Sigmoid colon (tissue), 7 donors: ENCODE data around the gene OR6B1. TPM values are rescaled to one million over a fixed set of nuclear protein-coding genes. Genes with fewer than 3 reads are reported as not detected.
"Not testable (repeated sequence)": the region's sequence is repeated elsewhere in the genome, so short reads cannot be mapped to it uniquely, and the experiment has no call there.

Experiments used
- DNase-seq: peaks from one replicate; pipeline ENCODE4 v3.0.0-alpha.2; 2019
- H3K27ac ChIP-seq, 4 donors: fragments of 200-600 bp; sonication (generic); one replicate each; pipeline ENCODE4 v1.5.1; 2016 to 2019; ENCODE audit warnings: mild to moderate bottlenecking in 1 of 4
- H3K27me3 ChIP-seq, 3 donors: fragments of 200-600 bp; sonication (generic); one replicate each; pipeline ENCODE4 v1.5.1; 2019; ENCODE audit warnings: mild to moderate bottlenecking in 1 of 3
- H3K36me3 ChIP-seq, 4 donors: fragments of 200-600 bp; sonication (generic); one replicate each; pipeline ENCODE4 v1.5.1; 2016 to 2019
- H3K4me1 ChIP-seq, 4 donors: fragments of 200-600 bp; sonication (generic); one replicate each; pipeline ENCODE4 v1.5.1; 2017 to 2019
- H3K4me3 ChIP-seq, 4 donors: fragments of 200-600 bp; sonication (generic); one replicate each; pipeline ENCODE4 v1.5.1; 2017 to 2019; ENCODE audit warnings: mild to moderate bottlenecking in 2 of 4, moderate library complexity in 1 of 4
- H3K9me3 ChIP-seq, 4 donors: fragments of 200-600 bp in 3 of 4; sonication (generic) in 3 of 4; one replicate each; pipeline versions ENCODE4 v1.5.1 to v1.6.1; 2013 to 2019
- CTCF ChIP-seq, 4 experiments: fragments of 450-650 bp in 3 of 4; fragments of 200-600 bp in 1 of 4; IDR thresholded peaks; one replicate each; pipeline ENCODE4 v1.5.1; 2016 to 2019; ENCODE audit warnings: antibody characterized with exemption in 4 of 4, mild to moderate bottlenecking in 3 of 4, moderate library complexity in 2 of 4
- EP300 ChIP-seq, 4 donors: sonication (generic); formaldehyde crosslinking; IDR thresholded peaks; one replicate each; pipeline ENCODE4 v1.6.1; 2017; ENCODE audit warnings: antibody characterized with exemption in 4 of 4
- POLR2A ChIP-seq, 2 donors: fragments of 450-650 bp; IDR thresholded peaks; one replicate each; pipeline ENCODE4 v1.6.1; 2016; ENCODE audit warnings: antibody characterized with exemption in 2 of 2, mild to moderate bottlenecking in 2 of 2, moderate library complexity in 2 of 2
- POLR2AphosphoS5 ChIP-seq, 4 donors: sonication (generic); formaldehyde crosslinking; IDR thresholded peaks; one replicate each; pipeline ENCODE4 v1.6.1; 2017; ENCODE audit warnings: antibody characterized with exemption in 4 of 4
- WGBS, 2 donors: extraction: QIAGEN DNeasy Blood & Tissue Kit; methylation state at CpG; one replicate each; pipeline ENCODE4 v1.1.7; 2013; 5-methylcytosine and 5-hydroxymethylcytosine counted together
- intact Hi-C: fragments of 100-400 bp; cut with DNase I; formaldehyde crosslinking; loops from one replicate; pipeline ENCODE4 v1.15.1; 2023
- polyA plus RNA-seq, 3 donors: library from polyadenylated mRNA; stranded (reverse); fragments of 200-250 nt; gene quantifications; one replicate each; pipeline ENCODE4 v1.2.3, GENCODE V29; 2013
- total RNA-seq, 4 donors: library from RNA; depleted of rRNA; stranded (reverse); fragments of >200 nt; gene quantifications; one replicate each; pipeline ENCODE4 v1.1.0, GENCODE V29; 2016
- donor health status: healthy with polysubstance abuse.
- donor health status: Bipolar disorder and iron deficiency.
- donor health status: healthy.

The OR6B1 gene
- total and polyA plus RNA-seq, 7 donors = not detected

DNA sequence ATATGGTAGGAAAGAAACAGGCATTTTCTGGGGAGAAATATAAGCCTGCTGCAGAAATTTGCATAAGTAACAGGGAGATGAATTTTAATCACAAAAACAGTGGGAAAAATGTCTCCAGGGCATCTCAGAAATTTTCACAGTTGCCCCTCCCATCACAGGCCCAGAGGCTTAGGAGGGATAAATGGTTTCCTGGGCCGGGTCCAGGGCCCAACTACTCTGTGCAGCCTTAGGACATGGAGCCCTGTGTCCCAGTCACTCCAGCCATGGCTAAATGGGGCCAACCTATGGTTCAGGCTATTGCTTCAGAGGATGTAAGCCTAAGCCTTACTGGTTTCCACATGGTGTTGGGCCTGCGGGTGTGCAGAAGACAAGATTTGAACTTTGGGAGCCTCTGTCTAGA is 9.2 kb downstream of the OR6B1 start:
- intact Hi-C loops = no loop called here
- Histone ChIP-seq H3K9me3 (peaks cover 0 to 13% (median 0%) of the 10 kb centered on the region in 4 donors), H3K36me3 (no peaks in the 10 kb centered on the region), H3K4me1 (no peaks in the 10 kb centered on the region), H3K27ac (no peak overlapping the region), H3K4me3 (no peak overlapping the region), H3K27me3 (no peaks in the 10 kb centered on the region)
- TF ChIP-seq POLR2AphosphoS5 (IDR thresholded peaks at IDR 0.05) = no peak
- no peak for TF ChIP-seq CTCF (IDR thresholded peaks at IDR 0.05)
- TF ChIP-seq EP300 (IDR thresholded peaks at IDR 0.05) = no peak
- no peak for TF ChIP-seq POLR2A (IDR thresholded peaks at IDR 0.05)
- 78 to 80% methylated on average over 2 of the region's 2 CpGs for WGBS, 2 donors
- no peak for DNase-seq

DNA sequence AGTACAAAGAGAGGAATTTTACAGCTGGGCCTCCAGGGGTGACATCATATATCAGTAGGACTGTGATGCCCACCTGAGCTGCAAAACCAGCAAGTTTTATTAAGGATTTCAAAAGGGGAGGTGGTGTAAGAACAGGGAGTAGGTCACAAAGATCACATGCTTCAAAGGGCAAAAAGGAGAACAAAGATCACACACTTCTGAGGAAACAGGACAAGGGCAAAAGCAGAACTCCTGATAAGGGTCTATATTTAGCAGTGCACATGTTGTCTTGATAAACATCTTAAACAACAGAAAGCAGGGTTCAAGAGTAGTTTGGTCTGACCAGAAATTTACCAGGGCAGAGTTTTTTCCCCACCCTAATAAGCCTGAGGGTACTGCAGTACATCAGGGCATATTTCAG is 9.9 kb downstream of the OR6B1 start:
- DNase-seq, H3K36me3 ChIP-seq, H3K27ac ChIP-seq, intact Hi-C loops, H3K27me3 ChIP-seq, H3K4me1 ChIP-seq, H3K4me3 ChIP-seq: not testable (repeated sequence)
- H3K9me3 ChIP-seq = peaks cover 0 to 13% (median 0%) of the 10 kb centered on the region in 4 donors

DNA sequence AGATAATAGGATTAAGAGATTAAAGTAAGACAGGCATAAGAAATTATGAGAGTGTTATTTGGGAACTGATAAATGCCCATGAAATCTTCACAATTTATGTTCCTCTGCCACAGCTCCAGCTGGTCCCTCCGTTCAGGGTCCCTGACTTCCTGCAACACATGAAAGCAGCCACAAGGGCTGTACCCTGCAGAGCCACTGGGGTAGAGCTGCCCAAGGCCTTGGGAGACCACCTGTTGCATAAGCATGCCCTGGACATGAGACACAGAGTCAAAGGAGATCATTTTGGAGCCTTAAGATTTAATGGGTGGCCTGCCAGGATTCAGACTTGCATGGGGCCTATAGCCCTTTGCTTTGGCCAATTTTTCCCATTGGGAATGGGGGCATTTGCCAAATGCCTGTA is 10.7 kb downstream of the OR6B1 start:
- H3K4me3 ChIP-seq, H3K27me3 ChIP-seq, intact Hi-C loops, H3K36me3 ChIP-seq, DNase-seq, H3K4me1 ChIP-seq, H3K27ac ChIP-seq: not testable (repeated sequence)
- WGBS, 2 donors = 80 to 85% methylated on average over 1 of the region's 1 CpG
- H3K9me3 ChIP-seq = peaks cover 0 to 13% (median 0%) of the 10 kb centered on the region in 4 donors

GRCh38 chr7:144011458-144012230 is 11.5 kb downstream of the OR6B1 start:
- 68 to 85% methylated on average over 5 of the region's 5 CpGs for WGBS, 2 donors

GRCh38 chr7:144018065-144018464 is 17.9 kb downstream of the OR6B1 start:
- DNase-seq = no peak
- Histone ChIP-seq H3K27me3 (no peaks in the 10 kb centered on the region), H3K27ac (no peak overlapping the region), H3K36me3 (no peaks in the 10 kb centered on the region), H3K4me3 (no peak overlapping the region), H3K4me1 (no peaks in the 10 kb centered on the region), H3K9me3 (no peaks in the 10 kb centered on the region)
- WGBS, 2 donors = 66 to 87% methylated on average over 4 of the region's 4 CpGs
- intact Hi-C loops = no loop called here
- TF ChIP-seq EP300 (IDR thresholded peaks at IDR 0.05) (no peak), CTCF (IDR thresholded peaks at IDR 0.05) (no peak)

More at GRCh38 chr7:144011458-144012230, 11.5 kb downstream of the OR6B1 start:
- intact Hi-C loops = no loop called here
- Histone ChIP-seq H3K36me3 (no peaks in the 10 kb centered on the region), H3K4me1 (no peaks in the 10 kb centered on the region), H3K9me3 (peaks cover 0 to 13% (median 0%) of the 10 kb centered on the region in 4 donors), H3K27ac (no peak overlapping the region), H3K4me3 (no peak overlapping the region), H3K27me3 (no peaks in the 10 kb centered on the region)
- TF ChIP-seq POLR2A (IDR thresholded peaks at IDR 0.05) = no peak
- no peak for TF ChIP-seq EP300 (IDR thresholded peaks at IDR 0.05)
- TF ChIP-seq POLR2AphosphoS5 (IDR thresholded peaks at IDR 0.05) = no peak
- no peak for TF ChIP-seq CTCF (IDR thresholded peaks at IDR 0.05)
- DNase-seq = no peak

DNA sequence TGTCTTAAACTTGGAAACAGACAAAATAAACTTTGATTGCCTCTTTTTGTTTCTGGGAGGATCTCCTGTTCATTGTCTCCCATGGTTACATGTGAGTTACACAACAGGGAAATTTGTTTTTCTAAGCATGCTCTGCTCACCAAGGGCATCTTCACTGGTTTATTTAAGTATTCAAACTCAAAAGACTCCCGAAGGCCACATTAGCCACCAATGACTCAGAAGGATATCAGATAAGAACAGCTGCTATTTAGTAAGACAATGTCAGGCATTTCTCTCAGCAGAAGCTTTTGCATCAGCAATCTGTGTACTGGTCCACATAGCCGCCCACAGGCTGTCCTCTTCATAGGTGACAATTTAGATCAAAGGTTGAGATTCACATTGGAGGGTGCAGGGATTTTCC is 19.3 kb downstream of the OR6B1 start:
- Histone ChIP-seq H3K4me1 (no peaks in the 10 kb centered on the region), H3K9me3 (no peaks in the 10 kb centered on the region), H3K27ac (no peak overlapping the region), H3K36me3 (no peaks in the 10 kb centered on the region), H3K4me3 (no peak overlapping the region), H3K27me3 (no peaks in the 10 kb centered on the region)
- DNase-seq = no peak
- intact Hi-C loops = no loop called here
- WGBS, 2 donors = 55 to 67% methylated on average over 2 of the region's 2 CpGs
- TF ChIP-seq EP300 (IDR thresholded peaks at IDR 0.05) = no peak
- TF ChIP-seq CTCF (IDR thresholded peaks at IDR 0.05) = no peak
- no peak for TF ChIP-seq POLR2A (IDR thresholded peaks at IDR 0.05)
- no peak for TF ChIP-seq POLR2AphosphoS5 (IDR thresholded peaks at IDR 0.05)
